Neural cell (in vitro differentiated cells): ENCODE results near the gene NOTUM. TPM values are rescaled to one million over a fixed set of nuclear protein-coding genes. Genes with fewer than 3 reads are reported as not detected.

Source experiments
- H2AFZ ChIP-seq: fragments of 200-600, 300-800 bp; sonication (generic), shearing (Covaris generic); 2 replicates; pipeline ENCODE4 v1.6.0; 2014; ENCODE audit warnings: low read depth, mild to moderate bottlenecking, antibody characterized with exemption, low read length, moderate library complexity
- H3F3A ChIP-seq: fragments of 200-600 bp; shearing (Covaris generic); 2 replicates; pipeline ENCODE4 v1.6.1; 2016; ENCODE audit warnings: mild to moderate bottlenecking, moderate library complexity, mixed read lengths, antibody characterized with exemption, low read length; ENCODE audit not compliant: insufficient read depth, poor library complexity, severe bottlenecking
- H3K27ac ChIP-seq: fragments of 200-600, 300-800 bp; sonication (generic), shearing (Covaris generic); 2 replicates; pipeline ENCODE4 v1.5.1; 2014; ENCODE audit warnings: mild to moderate bottlenecking, low read length, moderate library complexity
- H3K27me3 ChIP-seq: fragments of 300-800, 200-600 bp; sonication (generic), shearing (Covaris generic); 2 replicates; pipeline ENCODE4 v1.6.0; 2014; ENCODE audit warnings: mild to moderate bottlenecking, low read depth, low read length, moderate library complexity; ENCODE audit not compliant: insufficient read depth
- H3K36me3 ChIP-seq: fragments of 300-800, 200-600 bp; sonication (generic), shearing (Covaris generic); 2 replicates; pipeline ENCODE4 v1.5.1; 2014; ENCODE audit warnings: mild to moderate bottlenecking, antibody characterized with exemption, low read length, moderate library complexity; ENCODE audit not compliant: insufficient read depth
- H3K4me2 ChIP-seq: fragments of 300-800, 200-600 bp; sonication (generic), shearing (Covaris generic); 2 replicates; pipeline ENCODE4 v1.6.0; 2014; ENCODE audit warnings: mild to moderate bottlenecking, low read length
- H3K4me3 ChIP-seq: fragments of 300-800, 200-600 bp; sonication (generic), shearing (Covaris generic); 2 replicates; pipeline ENCODE4 v1.5.1; 2014; ENCODE audit warnings: mild to moderate bottlenecking, low read length, moderate library complexity
- H3K79me2 ChIP-seq: fragments of 200-600 bp; shearing (Covaris generic); replicated peaks from 2 replicates; pipeline ENCODE4 v1.6.0; 2014; ENCODE audit warnings: mild to moderate bottlenecking, low read length, moderate library complexity; ENCODE audit not compliant: insufficient read depth
- H3K9ac ChIP-seq: fragments of 300-800, 200-600 bp; sonication (generic), shearing (Covaris generic); 2 replicates; pipeline ENCODE4 v1.6.1; 2016; ENCODE audit warnings: mild to moderate bottlenecking, low read length, mixed read lengths
- H3K9me2 ChIP-seq: fragments of 200-600 bp; shearing (Covaris generic); 2 replicates; pipeline ENCODE4 v1.6.1; 2016; ENCODE audit warnings: mild to moderate bottlenecking, low read length, mixed read lengths; ENCODE audit not compliant: insufficient read depth
- H3K9me3 ChIP-seq: fragments of 200-600, 300-800 bp; sonication (generic), shearing (Covaris generic); 2 replicates; pipeline ENCODE4 v1.6.1; 2016; ENCODE audit warnings: mild to moderate bottlenecking, mixed run types, low read length, moderate library complexity, mixed read lengths
- H4K20me1 ChIP-seq: fragments of 200-600 bp; shearing (Covaris generic); 2 replicates; pipeline ENCODE4 v1.6.1; 2016; ENCODE audit warnings: mild to moderate bottlenecking, mixed run types; ENCODE audit not compliant: insufficient read depth
- CTCF ChIP-seq: fragments of 450-650 bp; IDR thresholded peaks from 2 replicates; pipeline ENCODE4 v1.5.1; 2014; ENCODE audit warnings: antibody characterized with exemption, mild to moderate bottlenecking, moderate library complexity; ENCODE audit not compliant: poor library complexity, severe bottlenecking
- EP300 ChIP-seq: fragments of 450-650 bp; conservative IDR thresholded peaks from 2 replicates; pipeline ENCODE4 v1.6.1; 2014; ENCODE audit warnings: antibody characterized with exemption, mild to moderate bottlenecking, moderate library complexity; ENCODE audit not compliant: poor library complexity, severe bottlenecking
- EZH2 ChIP-seq: fragments of 200-600, 300-800 bp; shearing (Covaris generic), sonication (generic); IDR thresholded peaks from 2 replicates; pipeline ENCODE4 v1.6.1; 2014; ENCODE audit warnings: antibody characterized with exemption, low read length, borderline replicate concordance, mild to moderate bottlenecking; ENCODE audit not compliant: insufficient read depth, poor library complexity, severe bottlenecking
- MXI1 ChIP-seq: fragments of 450-650 bp; conservative IDR thresholded peaks from 2 replicates; pipeline ENCODE4 v1.6.1; 2014; ENCODE audit warnings: antibody characterized with exemption, mild to moderate bottlenecking; ENCODE audit not compliant: poor library complexity, severe bottlenecking
- POLR2AphosphoS5 ChIP-seq: IDR thresholded peaks from 2 replicates; pipeline ENCODE4 v1.6.1; 2012
- RAD21 ChIP-seq: fragments of 450-650 bp; conservative IDR thresholded peaks from 2 replicates; pipeline ENCODE4 v1.6.1; 2014; ENCODE audit warnings: antibody characterized with exemption, mild to moderate bottlenecking, moderate library complexity
- REST ChIP-seq: IDR thresholded peaks from 2 replicates; pipeline ENCODE4 v1.6.1; 2012; ENCODE audit warnings: borderline replicate concordance
- SMC3 ChIP-seq: fragments of 450-650 bp; conservative IDR thresholded peaks from 2 replicates; pipeline ENCODE4 v1.6.1; 2014; ENCODE audit warnings: antibody characterized with exemption, mild to moderate bottlenecking, moderate library complexity; ENCODE audit not compliant: poor library complexity
- TAF1 ChIP-seq: IDR thresholded peaks from 2 replicates; pipeline ENCODE4 v1.6.1; 2012; ENCODE audit warnings: low read depth
- polyA plus RNA-seq: library from polyadenylated mRNA; depleted of rRNA; stranded (reverse); fragments of >200 nt; gene quantifications from 2 replicates; pipeline ENCODE4 v1.2.3, GENCODE V29; 2014

NOTUM gene
- polyA plus RNA-seq, 1 donor from 2014 or later, result not detected

GRCh38 chr17:82007495-82008257, 46.7 kb upstream of the NOTUM start:
- no peak for TF ChIP-seq CTCF
- no peak for TF ChIP-seq TAF1
- no peak for TF ChIP-seq SMC3
- no peak for TF ChIP-seq EP300
- TF ChIP-seq EZH2, result no peak
- Histone ChIP-seq H3K9me2 (no peaks in the 10 kb centered on the region), H3F3A (no peaks in the 10 kb centered on the region), H3K79me2 (no peaks in the 10 kb centered on the region), H3K4me3 (no peak overlapping the region), H4K20me1 (no peaks in the 10 kb centered on the region), H3K4me2 (no peak overlapping the region), H3K9ac (no peak overlapping the region), H2AFZ (no peak overlapping the region), H3K9me3 (no peaks in the 10 kb centered on the region), H3K27ac (no peak overlapping the region), H3K27me3 (no peaks in the 10 kb centered on the region), H3K36me3 (no peaks in the 10 kb centered on the region)

- Histone ChIP-seq H3K36me3 (no peaks in the 10 kb centered on the region), H4K20me1 (no peaks in the 10 kb centered on the region), H3K9me3 (no peaks in the 10 kb centered on the region), H3K4me2 (no peak overlapping the region), H3K9ac (no peak overlapping the region), H3K79me2 (no peaks in the 10 kb centered on the region), H3K27me3 (no peaks in the 10 kb centered on the region), H3K27ac (no peak overlapping the region), H3K9me2 (no peaks in the 10 kb centered on the region), H3K4me3 (no peak overlapping the region), H2AFZ (no peak overlapping the region), H3F3A (no peaks in the 10 kb centered on the region)
- TF ChIP-seq EP300 (no peak), EZH2 (no peak), MXI1 (no peak), RAD21 (no peak), POLR2AphosphoS5 (no peak), SMC3 (no peak), CTCF (no peak), TAF1 (no peak), REST (no peak)
Measured at GRCh38 chr17:82007228-82007494, 46.2 kb upstream of the NOTUM start.
